Coronary artery (tissue), 2 donors: ENCODE results near the gene IFT122.

Source experiments
- DNase-seq: peaks from one replicate; pipeline ENCODE4 v3.0.0-alpha.2; 2017; ENCODE audit warnings: low spot score
- H3K27ac ChIP-seq, 2 donors: fragments of 200-600 bp; sonication (generic); one replicate each; pipeline ENCODE4 v1.5.1; 2016 to 2019
- H3K4me3 ChIP-seq: fragments of 200-600 bp; sonication (generic); 2 replicates; pipeline ENCODE4 v1.5.1; 2016; ENCODE audit warnings: mild to moderate bottlenecking, moderate library complexity
- TF ChIP-seq, protein P1 (sequence below): fragments of 200-600 bp; sonication (generic); IDR thresholded peaks from one replicate; pipeline ENCODE4 v1.5.1; 2019; ENCODE audit warnings: antibody characterized with exemption

Gene IFT122

DNA sequence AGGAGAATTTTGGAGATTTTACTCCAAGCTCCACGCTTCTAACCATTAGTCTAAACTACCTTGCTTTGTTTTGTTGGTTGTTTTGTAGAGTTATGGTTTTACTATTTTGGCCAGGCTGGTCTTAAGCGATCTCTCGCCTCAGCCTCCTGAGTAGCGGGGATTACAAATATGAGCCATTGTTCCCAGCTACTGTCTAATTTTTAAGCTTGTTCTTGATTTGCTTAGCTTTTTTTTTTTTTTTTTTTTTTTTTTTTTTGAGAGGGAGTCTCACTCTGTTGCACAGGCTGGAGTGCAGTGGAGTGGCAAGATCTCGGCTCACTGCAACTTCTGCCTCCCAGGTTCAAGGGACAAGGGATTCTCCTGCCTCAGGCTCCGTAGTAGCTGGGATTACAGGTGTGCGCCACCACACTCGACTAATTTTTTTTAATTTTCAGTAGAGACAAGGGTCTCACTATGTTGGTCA, 40.1 kb upstream of the IFT122 start:
- H3K4me3 ChIP-seq = peak overlapping the region; percentile 74
- TF ChIP-seq, protein P1, sequence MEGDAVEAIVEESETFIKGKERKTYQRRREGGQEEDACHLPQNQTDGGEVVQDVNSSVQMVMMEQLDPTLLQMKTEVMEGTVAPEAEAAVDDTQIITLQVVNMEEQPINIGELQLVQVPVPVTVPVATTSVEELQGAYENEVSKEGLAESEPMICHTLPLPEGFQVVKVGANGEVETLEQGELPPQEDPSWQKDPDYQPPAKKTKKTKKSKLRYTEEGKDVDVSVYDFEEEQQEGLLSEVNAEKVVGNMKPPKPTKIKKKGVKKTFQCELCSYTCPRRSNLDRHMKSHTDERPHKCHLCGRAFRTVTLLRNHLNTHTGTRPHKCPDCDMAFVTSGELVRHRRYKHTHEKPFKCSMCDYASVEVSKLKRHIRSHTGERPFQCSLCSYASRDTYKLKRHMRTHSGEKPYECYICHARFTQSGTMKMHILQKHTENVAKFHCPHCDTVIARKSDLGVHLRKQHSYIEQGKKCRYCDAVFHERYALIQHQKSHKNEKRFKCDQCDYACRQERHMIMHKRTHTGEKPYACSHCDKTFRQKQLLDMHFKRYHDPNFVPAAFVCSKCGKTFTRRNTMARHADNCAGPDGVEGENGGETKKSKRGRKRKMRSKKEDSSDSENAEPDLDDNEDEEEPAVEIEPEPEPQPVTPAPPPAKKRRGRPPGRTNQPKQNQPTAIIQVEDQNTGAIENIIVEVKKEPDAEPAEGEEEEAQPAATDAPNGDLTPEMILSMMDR = no peak
- peak overlapping the region; percentile 64 to 79 for H3K27ac ChIP-seq
- no peak for DNase-seq

DNA sequence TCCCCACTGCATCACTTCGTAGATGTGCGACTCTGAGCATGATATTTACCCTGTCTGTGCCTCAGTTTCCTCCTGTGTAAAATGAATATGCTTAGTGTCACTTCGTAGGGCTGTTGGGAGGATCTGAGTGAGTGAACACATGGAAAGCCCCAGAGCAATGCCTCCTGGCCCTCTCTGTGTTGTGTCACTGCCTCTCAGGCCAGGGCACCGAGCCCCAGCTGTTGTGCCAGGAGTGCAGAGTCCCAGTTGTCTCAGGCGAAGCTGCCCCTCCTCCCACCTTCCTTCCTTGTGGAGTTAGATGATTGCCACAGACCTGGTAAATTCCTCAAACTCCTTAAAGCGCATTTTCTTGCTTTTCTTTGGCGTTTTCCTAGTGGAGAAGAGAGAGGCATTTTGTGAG, 37.8 kb upstream of the IFT122 start:
- no peak for DNase-seq
- Histone ChIP-seq H3K4me3 (no peak overlapping the region), H3K27ac (no peak overlapping the region)
- TF ChIP-seq, protein P1 = no peak

DNA sequence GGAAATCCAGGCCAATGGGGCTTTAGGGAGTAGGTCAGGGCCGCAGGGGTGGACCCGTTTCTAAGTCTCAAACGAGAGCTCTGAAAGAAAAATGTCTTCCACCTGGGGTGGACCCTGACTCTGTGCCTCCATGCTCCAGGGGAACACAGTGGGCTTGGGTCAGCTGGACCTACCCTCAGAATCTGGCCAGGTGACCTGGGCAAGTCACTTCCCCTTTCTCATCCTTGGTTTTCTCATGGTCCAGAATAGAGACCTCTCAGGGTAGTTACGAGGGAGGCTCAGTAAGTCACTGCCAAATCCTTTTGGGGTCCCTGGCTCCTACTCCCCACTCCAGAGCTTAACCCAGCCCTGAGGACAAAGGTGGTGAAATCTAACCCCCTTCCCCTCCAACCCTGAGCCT, 37.4 kb upstream of the IFT122 start:
- TF ChIP-seq, protein P1 = no peak
- no peak overlapping the region for H3K4me3 ChIP-seq
- H3K27ac ChIP-seq = no peak overlapping the region
- no peak for DNase-seq

DNA sequence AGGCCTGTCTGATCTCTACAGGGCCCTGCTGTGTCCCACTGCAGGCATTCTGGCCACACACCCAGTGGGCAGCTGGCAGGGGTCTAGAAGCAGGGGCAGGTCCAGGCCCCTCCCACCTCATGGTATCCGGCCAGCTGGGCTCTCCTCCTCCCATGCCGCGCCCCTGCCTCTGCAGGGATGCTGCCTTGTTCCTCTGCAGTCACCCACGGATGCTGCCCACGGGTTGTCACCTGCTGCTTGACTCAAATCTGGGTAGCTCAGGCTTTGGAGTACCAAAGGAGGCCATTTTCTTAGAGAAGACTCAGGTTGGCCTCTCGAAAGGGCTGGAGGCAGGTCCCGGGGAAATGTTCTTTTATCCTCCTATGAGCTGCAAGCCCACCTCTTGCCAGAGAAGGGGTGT, 36.6 kb upstream of the IFT122 start:
- TF ChIP-seq, protein P1 = no peak
- no peak overlapping the region for H3K4me3 ChIP-seq
- H3K27ac ChIP-seq = no peak overlapping the region
- no peak for DNase-seq

DNA sequence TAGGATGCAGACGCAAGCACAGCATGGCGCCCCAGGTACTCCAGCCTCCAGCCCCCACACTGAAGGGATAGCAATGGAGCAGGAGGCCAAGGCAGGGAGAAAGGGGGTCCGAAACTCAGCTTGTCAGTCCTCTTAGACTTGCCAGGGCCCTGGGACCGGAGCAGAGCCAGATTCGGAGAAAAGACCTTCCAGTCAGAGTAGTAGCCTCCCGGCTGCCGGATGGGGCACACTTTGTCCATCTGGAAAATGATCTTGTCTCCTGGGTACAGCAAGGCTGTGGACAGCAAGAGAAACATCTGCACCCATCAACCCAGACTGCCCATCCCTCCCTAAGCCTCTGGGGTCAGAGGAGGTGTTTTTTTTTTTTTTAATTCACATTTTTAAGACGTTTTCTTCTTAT, 35.9 kb upstream of the IFT122 start:
- TF ChIP-seq, protein P1 = no peak
- Histone ChIP-seq H3K4me3 (no peak overlapping the region), H3K27ac (no peak overlapping the region)
- no peak for DNase-seq

DNA sequence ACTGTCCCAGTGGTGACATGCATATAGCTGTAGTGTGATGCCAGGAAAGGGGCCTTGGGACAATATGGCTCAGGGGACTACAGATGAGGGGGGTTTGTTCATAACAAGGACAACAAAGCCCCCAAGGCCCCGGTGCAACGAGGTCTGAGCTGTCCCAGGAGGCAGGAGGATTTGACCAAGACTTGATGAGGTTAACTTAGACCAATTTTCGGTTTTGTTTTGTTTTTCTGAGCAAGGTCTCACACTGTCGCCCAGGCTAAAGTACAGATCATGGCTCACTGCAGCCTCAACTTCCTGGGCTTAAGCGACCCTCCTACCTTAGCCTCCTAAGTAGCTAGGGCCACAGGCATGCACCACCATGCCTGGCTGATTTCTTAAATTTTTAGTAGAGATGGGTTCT, 35.4 kb upstream of the IFT122 start:
- TF ChIP-seq, protein P1 = no peak
- DNase-seq = no peak
- Histone ChIP-seq H3K27ac (no peak overlapping the region), H3K4me3 (no peak overlapping the region)

DNA sequence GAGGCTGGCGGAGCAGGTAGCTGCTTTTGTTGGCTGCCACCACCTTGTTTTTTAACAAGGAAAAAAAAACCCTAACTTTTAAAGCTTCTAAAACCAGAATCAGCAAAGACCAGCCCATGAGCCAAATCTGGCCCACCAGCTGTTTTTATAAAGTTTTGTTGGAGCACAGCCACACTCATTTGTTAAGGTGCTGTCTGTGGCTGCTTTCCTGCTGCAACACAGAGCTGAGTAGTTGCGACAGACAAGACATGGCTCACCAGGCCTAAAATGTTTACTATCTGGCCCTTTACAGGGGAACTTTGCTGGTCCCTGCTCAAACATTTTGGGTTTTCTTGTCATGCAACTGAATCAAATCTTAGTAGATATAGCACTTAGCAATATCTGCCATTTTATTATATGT, 30.5 kb upstream of the IFT122 start:
- Histone ChIP-seq H3K27ac (no peak overlapping the region), H3K4me3 (no peak overlapping the region)
- TF ChIP-seq, protein P1 = no peak
- DNase-seq = no peak
